ENCODE measurements around the gene MECP2.

GRCh38 chrX:154097589-154098541 lies at the start of gene MECP2:
- TF ChIP-seq CTCF (IDR thresholded peaks at IDR 0.05 in 2 of 3, conservative IDR thresholded peaks at IDR 0.05 in 1 of 3; ENCODE audit: control insufficient read depth in 2 of 3, extremely low read depth in 1 of 3, insufficient read depth in 1 of 3, low read depth in 3 of 3, low read length in 3 of 3) (no peak), POLR2A (IDR thresholded peaks at IDR 0.05; ENCODE audit: low read depth, low read length) (no peak; the same call in none of the 2 replicates), NR2C2 (IDR thresholded peaks at IDR 0.05; ENCODE audit: borderline replicate concordance, control insufficient read depth, insufficient read length, low read depth) (no peak), KAT2A (conservative IDR thresholded peaks at IDR 0.05; ENCODE audit: control insufficient read depth, low read depth, low read length) (no peak), KDM1A (IDR thresholded peaks at IDR 0.05; ENCODE audit: borderline replicate concordance) (no peak), POLR2AphosphoS5 (IDR thresholded peaks at IDR 0.05; ENCODE audit: low read length) (no peak), POU2F2 (IDR thresholded peaks at IDR 0.05; ENCODE audit: borderline replicate concordance, low read depth, low read length) (no peak; the same call in 2 of the 3 replicates), PRDM15 (CRISPR knock-in tag; IDR thresholded peaks at IDR 0.05) (no peak), HDAC6 (IDR thresholded peaks at IDR 0.05; ENCODE audit: unreplicated experiment) (no peak), SMAD1 (IDR thresholded peaks at IDR 0.05; ENCODE audit: low read depth, partially characterized antibody) (no peak), GABPA (IDR thresholded peaks at IDR 0.05; ENCODE audit: low read depth) (no peak), CEBPZ (IDR thresholded peaks at IDR 0.05; ENCODE audit: low read depth, low read length) (no peak; the same call in 1 of the 2 replicates), ELK1 (IDR thresholded peaks at IDR 0.05; ENCODE audit: low read depth, low read length) (no peak), ZNF384 (IDR thresholded peaks at IDR 0.05; ENCODE audit: borderline replicate concordance, low read depth, low read length) (no peak)

Data from GM12878 (cell line).